ENCODE data around the gene DAO. TPM values are rescaled to one million over a fixed set of nuclear protein-coding genes. Genes with fewer than 3 reads are reported as not detected.
"Not testable (repeated sequence)": the region's sequence is repeated elsewhere in the genome, so short reads cannot be mapped to it uniquely, and the experiment has no call there.

Gene DAO
- polyA plus RNA-seq, 3 donors: not detected

GRCh38 chr12:108861878-108862587, 17.9 kb upstream of the DAO start:
- no peak overlapping the region for H3K27ac ChIP-seq (ENCODE audit: low read depth, low read length)
- 52 to 94% (median 58%) methylated on average over 6 of the region's 6 CpGs for WGBS, 3 donors

DNA sequence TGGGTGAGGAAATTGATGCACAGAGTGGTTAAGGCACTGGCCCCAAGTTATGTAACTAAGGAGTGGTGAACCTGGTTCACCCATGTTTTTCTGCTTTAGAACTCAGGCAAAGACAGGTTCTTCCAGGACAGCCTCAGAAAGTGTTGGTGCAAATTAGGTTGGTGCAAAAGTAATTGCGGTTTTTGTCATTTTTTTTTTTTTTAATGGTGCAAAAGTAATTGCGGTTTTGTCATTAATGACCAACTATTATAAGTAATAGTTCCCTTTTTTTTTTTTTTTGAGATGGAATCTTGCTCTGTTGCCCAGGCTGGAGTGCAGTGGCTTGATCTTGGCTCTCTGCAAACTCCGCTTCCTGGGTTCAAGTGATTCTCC, 17.3 kb upstream of the DAO start:
- 88 to 96% (median 93%) methylated on average over 3 of the region's 3 CpGs for WGBS, 3 donors
- H3K27ac ChIP-seq (ENCODE audit: low read depth, low read length): no peak overlapping the region

- no peak overlapping the region for H3K27ac ChIP-seq (ENCODE audit: low read depth, low read length)
- whole genome bisulfite sequencing, 3 donors: 97 to 98% (median 98%) methylated on average over 4 of the region's 4 CpGs
Observed at GRCh38 chr12:108865169-108865568, 14.7 kb upstream of the DAO start.

DNA sequence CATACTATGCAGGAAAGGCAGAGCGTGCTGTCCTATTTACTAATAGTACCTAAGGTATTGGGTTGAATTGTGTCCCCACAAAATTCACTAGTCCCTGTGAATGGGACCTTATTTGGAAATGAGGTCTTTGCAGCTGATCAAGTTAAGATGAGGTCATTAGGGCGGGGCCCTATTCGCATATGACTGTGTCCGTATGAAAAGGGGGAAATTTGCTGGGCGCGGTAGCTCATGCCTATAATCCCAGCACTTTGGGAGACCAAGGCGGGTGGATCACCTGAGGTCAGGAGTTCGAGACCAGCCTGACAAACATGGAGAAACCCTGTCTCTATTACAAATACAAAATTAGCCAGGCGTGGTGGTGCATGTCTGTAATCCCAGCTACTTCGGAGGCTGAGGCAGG, 13.8 kb upstream of the DAO start:
- H3K27ac ChIP-seq (ENCODE audit: low read depth, low read length): not testable (repeated sequence)
- WGBS, 3 donors: 87 to 94% (median 89%) methylated on average over 10 of the region's 10 CpGs

DNA sequence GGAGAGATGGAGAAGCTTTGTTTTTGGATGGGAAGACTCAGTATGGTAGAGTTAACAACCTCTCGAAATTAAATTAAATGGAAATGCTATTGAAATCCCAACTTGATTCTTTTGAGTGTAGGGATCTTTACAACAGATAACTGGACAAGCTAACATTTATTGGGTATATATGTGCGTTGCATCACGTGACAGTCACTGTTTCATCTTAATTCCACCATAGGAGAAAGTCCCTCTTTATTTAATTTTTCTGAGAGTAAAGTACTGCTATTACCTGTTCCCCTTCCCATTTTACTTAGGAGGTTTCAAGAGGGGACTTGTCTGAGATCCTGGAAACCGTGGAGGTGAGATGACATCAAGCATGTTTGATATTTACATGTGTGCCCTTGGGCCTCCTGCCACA, 11.1 kb upstream of the DAO start:
- H3K27ac ChIP-seq (ENCODE audit: low read depth, low read length): no peak overlapping the region
- 86 to 92% (median 91%) methylated on average over 4 of the region's 4 CpGs for WGBS, 3 donors

DNA sequence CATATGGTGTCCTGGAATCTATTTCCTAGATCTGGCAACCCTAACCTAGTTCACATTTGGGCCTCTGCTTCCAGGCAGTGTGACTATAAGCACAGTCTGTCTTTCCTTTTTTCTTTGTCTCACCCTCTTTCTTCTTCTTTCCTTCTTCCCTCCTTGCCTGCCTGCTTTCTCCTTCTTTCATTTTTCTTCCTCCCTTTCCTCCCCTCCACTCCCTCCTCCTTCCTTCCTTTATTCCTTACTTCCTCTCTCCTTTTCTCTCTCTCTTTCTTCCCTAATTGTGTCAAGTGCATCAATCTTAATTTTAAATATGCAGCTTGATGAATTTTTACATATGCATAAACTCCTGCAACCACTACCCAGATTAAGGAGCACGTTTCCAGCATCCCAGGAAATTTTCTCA, 4.6 kb upstream of the DAO start:
- 26 to 50% (median 41%) methylated on average over 1 of the region's 1 CpG for WGBS, 3 donors

DNA sequence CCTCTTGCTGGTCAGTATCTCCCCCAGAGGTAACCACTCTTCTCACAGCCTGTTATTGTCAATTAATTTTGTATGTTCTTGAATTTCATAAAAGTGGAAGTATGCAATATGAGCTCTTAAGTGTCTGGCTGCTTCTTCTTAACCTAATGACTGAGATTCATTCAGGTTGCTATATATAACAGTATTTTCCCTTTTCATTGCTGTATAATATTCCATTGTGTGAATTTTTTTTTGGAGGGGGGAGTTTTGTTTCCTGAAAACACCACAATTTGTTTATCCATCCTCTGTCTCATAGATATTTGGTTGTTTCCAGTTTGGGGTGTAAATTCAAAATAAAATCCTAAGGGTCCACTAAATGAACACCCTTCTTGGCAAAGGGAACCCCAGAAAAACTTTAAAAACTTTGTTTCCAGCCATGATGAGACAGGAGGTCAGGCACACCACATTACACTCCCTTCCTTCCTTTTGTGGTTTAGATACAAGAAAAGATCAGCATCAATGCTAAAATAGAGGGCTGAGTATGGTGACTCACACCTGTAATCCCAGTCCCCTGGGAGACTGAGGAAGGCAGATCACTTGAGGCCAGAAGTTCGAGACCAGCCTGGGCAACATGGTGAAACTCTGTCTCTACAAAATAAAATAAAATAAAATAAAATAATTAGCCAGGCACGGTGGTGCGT, 4.1 kb upstream of the DAO start:
- H3K27ac ChIP-seq (ENCODE audit: low read depth, low read length): no peak overlapping the region
- WGBS, 3 donors: 78 to 79% (median 79%) methylated on average over 3 of the region's 3 CpGs

More for the DNA sequence above, 4.6 kb upstream of the DAO start:
- H3K27ac ChIP-seq (ENCODE audit: low read depth, low read length): no peak overlapping the region

- H3K27ac ChIP-seq (ENCODE audit: low read depth, low read length): no peak overlapping the region
- WGBS, 3 donors: 84 to 91% (median 85%) methylated on average over 3 of the region's 3 CpGs
Observed at GRCh38 chr12:108876550-108876949, 3.3 kb upstream of the DAO start.

- WGBS, 3 donors: 72 to 85% (median 84%) methylated on average over 3 of the region's 3 CpGs
Observed at GRCh38 chr12:108881953-108882352, 2.1 kb downstream of the DAO start.

GRCh38 chr12:108884116-108885012, 4.5 kb downstream of the DAO start:
- 49 to 54% (median 52%) methylated on average over 15 to 16 of the region's 16 CpGs for WGBS, 3 donors
- no peak overlapping the region for H3K27ac ChIP-seq (ENCODE audit: low read depth, low read length)

More at GRCh38 chr12:108881953-108882352, 2.1 kb downstream of the DAO start:
- no peak overlapping the region for H3K27ac ChIP-seq (ENCODE audit: low read depth, low read length)

DNA sequence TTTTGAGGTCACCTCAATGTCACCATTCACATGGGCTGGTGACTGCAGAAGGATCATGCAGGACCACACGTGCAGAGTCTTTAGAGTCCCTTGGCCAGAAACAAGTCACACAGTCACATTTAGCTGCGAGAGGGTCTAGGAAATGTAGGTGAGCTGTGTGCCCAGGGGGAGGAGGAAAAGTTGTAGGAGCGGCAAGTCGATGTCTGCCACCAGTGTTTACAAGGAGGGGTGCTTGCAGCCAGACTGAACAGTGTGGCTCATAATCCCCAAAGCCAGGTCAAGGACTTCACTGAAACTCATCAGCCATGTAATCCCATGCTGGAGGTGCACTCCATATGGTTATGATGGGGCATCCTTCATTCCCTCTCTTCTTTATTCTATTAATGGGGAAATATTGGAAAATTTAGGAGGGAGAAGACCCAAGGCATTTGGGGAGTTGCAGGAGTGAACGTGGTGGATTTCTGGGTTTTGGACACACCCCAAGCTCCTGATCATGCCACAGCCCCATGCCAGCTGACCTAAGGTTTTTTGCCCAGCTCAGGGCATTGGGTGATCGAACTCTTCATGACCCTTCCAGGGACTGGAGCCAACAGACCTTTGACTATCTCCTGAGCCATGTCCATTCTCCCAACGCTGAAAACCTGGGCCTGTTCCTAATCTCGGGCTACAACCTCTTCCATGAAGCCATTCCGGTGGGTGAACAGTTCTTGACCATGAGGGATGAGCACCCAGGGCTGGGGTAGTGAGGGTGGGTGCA, 7.2 kb downstream of the DAO start:
- 66 to 82% (median 74%) methylated on average over 9 of the region's 9 CpGs for WGBS, 3 donors
- H3K27ac ChIP-seq (ENCODE audit: low read depth, low read length): no peak overlapping the region

DNA sequence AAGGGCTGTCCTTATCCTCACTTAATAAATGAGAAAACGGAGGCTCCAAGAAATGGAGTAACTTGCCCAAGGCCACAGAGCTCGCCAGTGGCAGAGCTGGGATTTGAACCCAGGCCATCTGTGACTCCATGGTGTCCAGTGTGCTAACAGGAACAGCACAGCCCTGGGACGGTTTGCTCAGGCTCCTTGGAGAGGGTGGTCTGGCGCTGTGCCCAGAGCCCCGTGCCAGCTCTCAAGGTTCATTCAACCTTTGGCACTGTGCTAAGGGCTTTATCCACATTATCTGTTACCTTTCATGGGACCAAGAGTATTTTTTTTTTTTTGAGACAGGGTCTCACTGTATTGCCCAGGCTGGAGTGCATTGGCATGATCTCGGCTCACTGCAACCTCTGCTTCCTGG, 8.1 kb downstream of the DAO start:
- 32 to 56% (median 56%) methylated on average over 6 of the region's 6 CpGs for WGBS, 3 donors
- H3K27ac ChIP-seq (ENCODE audit: low read depth, low read length): no peak overlapping the region

DNA sequence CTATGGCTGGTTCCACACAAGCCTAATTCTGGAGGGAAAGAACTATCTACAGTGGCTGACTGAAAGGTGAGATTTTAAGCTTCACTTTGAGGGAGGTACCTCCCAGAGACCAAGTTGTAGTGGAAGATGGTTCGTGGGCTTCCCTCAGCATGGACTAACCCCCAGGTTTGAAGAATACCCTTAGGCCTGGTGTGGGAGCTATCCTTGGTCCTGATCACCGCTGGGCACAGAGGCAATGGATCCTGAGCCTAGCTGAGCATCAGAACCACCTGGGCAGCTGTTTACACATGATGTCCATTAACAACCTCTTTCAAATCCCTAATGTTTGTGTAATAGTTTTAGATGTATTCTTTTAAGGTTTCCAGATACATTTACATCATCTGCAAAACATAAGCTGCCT, 10.3 kb downstream of the DAO start:
- H3K27ac ChIP-seq (ENCODE audit: low read depth, low read length): no peak overlapping the region
- WGBS, 3 donors: 66 to 70% (median 70%) methylated on average over 2 of the region's 2 CpGs

- 77 to 96% (median 84%) methylated on average over 5 of the region's 5 CpGs for WGBS, 3 donors
Observed at GRCh38 chr12:108895220-108895802, 15.4 kb downstream of the DAO start.

GRCh38 chr12:108896336-108896735, 16.4 kb downstream of the DAO start:
- 33 to 53% (median 45%) methylated on average over 8 of the region's 8 CpGs for WGBS, 3 donors
- H3K27ac ChIP-seq (ENCODE audit: low read depth, low read length): no peak overlapping the region

More at GRCh38 chr12:108895220-108895802, 15.4 kb downstream of the DAO start:
- H3K27ac ChIP-seq (ENCODE audit: low read depth, low read length): no peak overlapping the region

GRCh38 chr12:108896817-108897216, 16.9 kb downstream of the DAO start:
- H3K27ac ChIP-seq (ENCODE audit: low read depth, low read length): no peak overlapping the region
- 65 to 87% (median 82%) methylated on average over 4 of the region's 4 CpGs for WGBS, 3 donors

DNA sequence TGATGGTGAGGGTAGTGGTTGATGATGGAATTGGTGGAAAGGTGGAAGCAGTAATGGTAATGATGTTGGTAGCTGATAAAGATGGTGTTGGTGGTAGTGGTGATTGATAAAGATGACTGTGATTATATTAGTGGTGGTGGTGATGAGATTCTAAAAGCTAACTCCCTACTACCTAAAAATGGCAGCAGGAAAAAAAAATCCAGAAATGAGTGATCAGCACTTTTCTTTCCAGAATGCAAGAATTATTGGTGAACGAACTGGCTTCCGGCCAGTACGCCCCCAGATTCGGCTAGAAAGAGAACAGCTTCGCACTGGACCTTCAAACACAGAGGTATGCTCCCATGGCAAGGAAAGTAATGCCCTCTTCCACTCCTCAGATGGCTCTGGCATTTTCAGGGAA, 19.3 kb downstream of the DAO start:
- H3K27ac ChIP-seq (ENCODE audit: low read depth, low read length): no peak overlapping the region
- WGBS, 3 donors: 68 to 88% (median 87%) methylated on average over 5 of the region's 5 CpGs

GRCh38 chr12:108905725-108906124, 25.8 kb downstream of the DAO start:
- WGBS, 3 donors: 43 to 74% (median 54%) methylated on average over 5 of the region's 5 CpGs
- H3K27ac ChIP-seq (ENCODE audit: low read depth, low read length): no peak overlapping the region

Data from adipose tissue (tissue), 3 donors.